Frontal cortex (tissue), 4 donors: ENCODE results near the gene UGT8. TPM values are rescaled to one million over a fixed set of nuclear protein-coding genes. Genes with fewer than 3 reads are reported as not detected.
"Not testable (repeated sequence)": the region's sequence is repeated elsewhere in the genome, so short reads cannot be mapped to it uniquely, and the experiment has no call there.

Source experiments
- DNase-seq, 2 donors: peaks; one replicate each; pipeline ENCODE4 v3.0.0; 2012; ENCODE audit warnings: low spot score in 2 of 2
- FAIRE-seq: peaks from 2 replicates; lab custom pipeline; 2012; peaks lifted over from hg19 to GRCh38; lab: Jason Lieb, UNC
- total RNA-seq: library from RNA; depleted of rRNA; stranded (reverse); fragments of >200 nt; gene quantifications from one replicate; pipeline ENCODE4 v1.2.3, GENCODE V29; 2014
- donor health status: control.
- donor health status: control.
- donor health status: control.

UGT8 gene
- total RNA-seq, 1 donor from 2014 or later: 4.5 TPM

GRCh38 chr4:114601304-114602052 is 2.9 kb downstream of the UGT8 start:
- FAIRE-seq: peak; percentile 63
- no peak for DNase-seq

- no peak for FAIRE-seq
- no peak for DNase-seq
Observed at GRCh38 chr4:114603497-114603896, 4.9 kb downstream of the UGT8 start.

GRCh38 chr4:114606245-114606644 is 7.6 kb downstream of the UGT8 start:
- FAIRE-seq: no peak
- DNase-seq: no peak

- FAIRE-seq: no peak
- DNase-seq: no peak
Observed at GRCh38 chr4:114607056-114607455, 8.4 kb downstream of the UGT8 start.

- DNase-seq (no peak), FAIRE-seq (no peak)
Observed at GRCh38 chr4:114613560-114613959, 15.0 kb downstream of the UGT8 start.

- no peak for FAIRE-seq
- no peak for DNase-seq
Observed at GRCh38 chr4:114615435-114615834, 16.8 kb downstream of the UGT8 start.

- not testable (repeated sequence) for DNase-seq, FAIRE-seq
Observed at GRCh38 chr4:114616036-114616435, 17.4 kb downstream of the UGT8 start.

- FAIRE-seq: no peak
- DNase-seq: no peak
Observed at GRCh38 chr4:114626196-114626595, 27.6 kb downstream of the UGT8 start.

- FAIRE-seq (peak; percentile 98), DNase-seq (no peak)
Observed at GRCh38 chr4:114636192-114636935, 37.8 kb downstream of the UGT8 start.

- no peak for FAIRE-seq
- no peak for DNase-seq
Observed at GRCh38 chr4:114642173-114642780, 43.7 kb downstream of the UGT8 start.

- FAIRE-seq (no peak), DNase-seq (no peak)
Observed at GRCh38 chr4:114649908-114650307, 51.3 kb downstream of the UGT8 start.

- no peak for FAIRE-seq
- no peak for DNase-seq
Observed at GRCh38 chr4:114653675-114654074, 55.1 kb downstream of the UGT8 start.

GRCh38 chr4:114654592-114654991 is 56.0 kb downstream of the UGT8 start:
- DNase-seq (no peak), FAIRE-seq (no peak)

- DNase-seq (no peak), FAIRE-seq (no peak)
Observed at GRCh38 chr4:114658179-114658578, 59.6 kb downstream of the UGT8 start.

GRCh38 chr4:114658776-114659175 is 60.2 kb downstream of the UGT8 start:
- DNase-seq: no peak
- no peak for FAIRE-seq

GRCh38 chr4:114659386-114660008 is 60.9 kb downstream of the UGT8 start:
- DNase-seq (peak; percentile 8 to 28), FAIRE-seq (peak; percentile 88)

GRCh38 chr4:114663083-114663482 is 64.5 kb downstream of the UGT8 start:
- no peak for FAIRE-seq
- no peak for DNase-seq

GRCh38 chr4:114668577-114668976 is 70.0 kb downstream of the UGT8 start:
- FAIRE-seq: no peak
- no peak for DNase-seq

GRCh38 chr4:114670733-114671132 is 72.1 kb downstream of the UGT8 start:
- FAIRE-seq, DNase-seq: not testable (repeated sequence)

- no peak for DNase-seq
- FAIRE-seq: no peak
Observed at GRCh38 chr4:114673306-114673705, 74.7 kb downstream of the UGT8 start.
